MM.1S (cell line): ENCODE results near the gene SLC28A3.

ENCODE experiments used
- CTCF ChIP-seq: fragments of 300-600 bp; sonication (generic); IDR thresholded peaks from 2 replicates; pipeline ENCODE4 v1.5.1; 2016; ENCODE audit warnings: antibody characterized with exemption, low read length, mixed read lengths
- EZH2 ChIP-seq: fragments of 300-600 bp; sonication (generic); optimal IDR thresholded peaks from 2 replicates; pipeline ENCODE3; 2017; ENCODE audit warnings: low read depth, mild to moderate bottlenecking, antibody characterized with exemption, low read length, mixed read lengths

- no peak for TF ChIP-seq CTCF
- no peak for TF ChIP-seq EZH2
Measured at GRCh38 chr9:84386753-84387152, 46.2 kb upstream of the SLC28A3 start.
